ENCODE results near the gene SEZ6L.

The SEZ6L gene

GRCh38 chr22:26391091-26391490 is 221.8 kb downstream of the SEZ6L start:
- ChIA-PET POLR2A (ENCODE audit: low non-redundant PET) (no interaction called here), CTCF (interaction anchor here (1.4 kb wide), 1 partner anchor 27 kb away, joined by 5 read pairs; no protein-coding TSS in a partner anchor)
- no peak for DNase-seq (ENCODE audit: low spot score)
- no peak overlapping the region for H3K27ac ChIP-seq
- TF ChIP-seq, protein P1, sequence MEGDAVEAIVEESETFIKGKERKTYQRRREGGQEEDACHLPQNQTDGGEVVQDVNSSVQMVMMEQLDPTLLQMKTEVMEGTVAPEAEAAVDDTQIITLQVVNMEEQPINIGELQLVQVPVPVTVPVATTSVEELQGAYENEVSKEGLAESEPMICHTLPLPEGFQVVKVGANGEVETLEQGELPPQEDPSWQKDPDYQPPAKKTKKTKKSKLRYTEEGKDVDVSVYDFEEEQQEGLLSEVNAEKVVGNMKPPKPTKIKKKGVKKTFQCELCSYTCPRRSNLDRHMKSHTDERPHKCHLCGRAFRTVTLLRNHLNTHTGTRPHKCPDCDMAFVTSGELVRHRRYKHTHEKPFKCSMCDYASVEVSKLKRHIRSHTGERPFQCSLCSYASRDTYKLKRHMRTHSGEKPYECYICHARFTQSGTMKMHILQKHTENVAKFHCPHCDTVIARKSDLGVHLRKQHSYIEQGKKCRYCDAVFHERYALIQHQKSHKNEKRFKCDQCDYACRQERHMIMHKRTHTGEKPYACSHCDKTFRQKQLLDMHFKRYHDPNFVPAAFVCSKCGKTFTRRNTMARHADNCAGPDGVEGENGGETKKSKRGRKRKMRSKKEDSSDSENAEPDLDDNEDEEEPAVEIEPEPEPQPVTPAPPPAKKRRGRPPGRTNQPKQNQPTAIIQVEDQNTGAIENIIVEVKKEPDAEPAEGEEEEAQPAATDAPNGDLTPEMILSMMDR (conservative IDR thresholded peaks at IDR 0.05; ENCODE audit: low read depth) = no peak

DNA sequence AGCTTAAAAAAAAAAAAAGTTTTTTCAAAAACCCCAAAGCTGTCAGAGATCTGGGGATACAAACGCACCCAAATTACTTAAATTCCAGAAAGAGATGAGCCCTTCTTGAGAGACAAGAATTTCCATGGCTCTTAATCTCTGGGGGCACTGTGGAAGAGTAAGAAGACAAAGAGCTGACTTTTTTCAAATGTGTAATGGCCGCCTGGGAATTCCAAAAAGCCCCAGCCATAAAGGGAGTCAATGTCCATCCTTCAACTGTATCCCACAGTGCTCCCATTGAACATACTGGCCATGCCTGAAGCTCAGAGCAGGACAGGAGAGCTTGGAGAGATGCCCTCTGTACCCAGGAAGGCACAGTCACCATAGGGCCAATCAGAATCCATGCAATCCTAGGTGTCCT is 222.4 kb downstream of the SEZ6L start:
- CTCF ChIA-PET = interaction anchor here (1.1 to 1.4 kb wide), 2 partner anchors 24 to 27 kb away, joined by 5 to 7 read pairs; no protein-coding TSS in a partner anchor
- POLR2A ChIA-PET (ENCODE audit: low non-redundant PET) = no interaction called here
- no peak for DNase-seq (ENCODE audit: low spot score)
- H3K27ac ChIP-seq = no peak overlapping the region
- TF ChIP-seq, protein P1 (conservative IDR thresholded peaks at IDR 0.05; ENCODE audit: low read depth) = no peak

GRCh38 chr22:26393929-26394328 is 224.7 kb downstream of the SEZ6L start:
- TF ChIP-seq, protein P1 (conservative IDR thresholded peaks at IDR 0.05; ENCODE audit: low read depth) = no peak
- no peak for DNase-seq (ENCODE audit: low spot score)
- H3K27ac ChIP-seq = no peak overlapping the region
- CTCF ChIA-PET = no interaction called here
- POLR2A ChIA-PET (ENCODE audit: low non-redundant PET) = no interaction called here

GRCh38 chr22:26394777-26395176 is 225.5 kb downstream of the SEZ6L start:
- DNase-seq (ENCODE audit: low spot score) = no peak
- H3K27ac ChIP-seq = no peak overlapping the region
- TF ChIP-seq, protein P1 (conservative IDR thresholded peaks at IDR 0.05; ENCODE audit: low read depth) = no peak
- ChIA-PET CTCF (no interaction called here), POLR2A (ENCODE audit: low non-redundant PET) (no interaction called here)

GRCh38 chr22:26395926-26396325 is 226.7 kb downstream of the SEZ6L start:
- ChIA-PET POLR2A (ENCODE audit: low non-redundant PET) (no interaction called here), CTCF (no interaction called here)
- TF ChIP-seq, protein P1 (conservative IDR thresholded peaks at IDR 0.05; ENCODE audit: low read depth) = no peak
- DNase-seq (ENCODE audit: low spot score) = no peak
- H3K27ac ChIP-seq = no peak overlapping the region

- CTCF ChIA-PET = interaction anchor here (0.5 to 1.2 kb wide), 3 partner anchors 10 to 63 kb away, joined by 3 to 4 read pairs (median 3); no protein-coding TSS in a partner anchor
- peak; percentile 57 for DNase-seq (ENCODE audit: low spot score)
- no peak overlapping the region for H3K27ac ChIP-seq
- POLR2A ChIA-PET (ENCODE audit: low non-redundant PET) = no interaction called here
- TF ChIP-seq, protein P1 (conservative IDR thresholded peaks at IDR 0.05; ENCODE audit: low read depth) = peak; percentile 81
Observed at GRCh38 chr22:26398741-26399153, 229.5 kb downstream of the SEZ6L start.

Data from RWPE1 (cell line).